Endothelial cell (in vitro differentiated cells): Measurements from ENCODE around the gene SMC6. TPM values are rescaled to one million over a fixed set of nuclear protein-coding genes. Genes with fewer than 3 reads are reported as not detected.

Source experiments
- DNase-seq: peaks from one replicate; pipeline ENCODE4 v3.0.0; 2021; ENCODE audit warnings: low spot score
- H3K27ac Mint-ChIP-seq: one replicate; pipeline ENCODE4 v1.8.0; 2021; ENCODE audit warnings: mixed read lengths, inconsistent platforms; ENCODE audit not compliant: unreplicated experiment
- H3K27me3 Mint-ChIP-seq: one replicate; pipeline ENCODE4 v1.8.0; 2021; ENCODE audit warnings: mild to moderate bottlenecking, moderate library complexity, mixed read lengths, inconsistent platforms; ENCODE audit not compliant: unreplicated experiment
- H3K36me3 Mint-ChIP-seq: one replicate; pipeline ENCODE4 v1.8.0; 2021; ENCODE audit warnings: mild to moderate bottlenecking, low read depth, mixed read lengths, inconsistent platforms; ENCODE audit not compliant: unreplicated experiment
- H3K4me1 Mint-ChIP-seq: one replicate; pipeline ENCODE4 v1.8.0; 2021; ENCODE audit warnings: mild to moderate bottlenecking, mixed read lengths, inconsistent platforms; ENCODE audit not compliant: unreplicated experiment
- H3K4me3 Mint-ChIP-seq: one replicate; pipeline ENCODE4 v1.8.0; 2021; ENCODE audit warnings: mild to moderate bottlenecking, mixed read lengths, inconsistent platforms; ENCODE audit not compliant: unreplicated experiment
- H3K9me3 Mint-ChIP-seq: one replicate; pipeline ENCODE4 v1.8.0; 2021; ENCODE audit warnings: mixed read lengths, inconsistent platforms; ENCODE audit not compliant: unreplicated experiment
- total RNA-seq: library from RNA; stranded (reverse); fragmentation: NEBNext Ultra II Directional; extraction: Animal tissue kit (Norgen Biotek cat#: 25700); gene quantifications from one replicate; pipeline ENCODE4 v1.2.1, GENCODE V29; 2021; ENCODE audit not compliant: unreplicated experiment
- TF ChIP-seq, protein P1 (sequence below): fragments of 200-600 bp; sonication (generic); IDR thresholded peaks from one replicate; pipeline ENCODE4 v1.5.0; 2021; ENCODE audit warnings: antibody characterized with exemption; ENCODE audit not compliant: unreplicated experiment

Gene SMC6
- total RNA-seq, 1 donor from 2014 or later, result 28.8 TPM

DNA sequence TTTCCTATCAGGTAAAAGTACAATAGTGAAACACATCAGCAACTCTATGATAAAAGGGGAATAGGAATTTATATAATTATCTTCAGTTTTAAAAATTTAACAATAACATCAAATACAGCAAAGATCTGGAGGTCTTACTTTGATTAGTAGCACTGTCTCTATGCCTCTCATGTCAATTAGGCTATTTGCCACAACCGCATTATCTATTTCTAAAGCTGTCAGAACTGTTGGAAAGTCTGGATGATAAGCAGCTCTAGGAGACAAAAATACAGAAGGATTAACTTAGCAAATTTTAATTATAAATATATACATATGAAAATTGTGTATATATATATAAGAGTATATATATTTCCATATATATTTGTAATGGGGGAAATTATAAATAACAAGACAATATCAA lies 45.1 kb downstream of the SMC6 start:
- no peak for DNase-seq
- no peak overlapping the region for H3K27ac Mint-ChIP-seq
- no peak overlapping the region for H3K4me3 Mint-ChIP-seq
- H3K27me3 Mint-ChIP-seq, result no peaks in the 10 kb centered on the region
- H3K4me1 Mint-ChIP-seq, result no peaks in the 10 kb centered on the region
- no peaks in the 10 kb centered on the region for H3K9me3 Mint-ChIP-seq
- TF ChIP-seq, protein P1, sequence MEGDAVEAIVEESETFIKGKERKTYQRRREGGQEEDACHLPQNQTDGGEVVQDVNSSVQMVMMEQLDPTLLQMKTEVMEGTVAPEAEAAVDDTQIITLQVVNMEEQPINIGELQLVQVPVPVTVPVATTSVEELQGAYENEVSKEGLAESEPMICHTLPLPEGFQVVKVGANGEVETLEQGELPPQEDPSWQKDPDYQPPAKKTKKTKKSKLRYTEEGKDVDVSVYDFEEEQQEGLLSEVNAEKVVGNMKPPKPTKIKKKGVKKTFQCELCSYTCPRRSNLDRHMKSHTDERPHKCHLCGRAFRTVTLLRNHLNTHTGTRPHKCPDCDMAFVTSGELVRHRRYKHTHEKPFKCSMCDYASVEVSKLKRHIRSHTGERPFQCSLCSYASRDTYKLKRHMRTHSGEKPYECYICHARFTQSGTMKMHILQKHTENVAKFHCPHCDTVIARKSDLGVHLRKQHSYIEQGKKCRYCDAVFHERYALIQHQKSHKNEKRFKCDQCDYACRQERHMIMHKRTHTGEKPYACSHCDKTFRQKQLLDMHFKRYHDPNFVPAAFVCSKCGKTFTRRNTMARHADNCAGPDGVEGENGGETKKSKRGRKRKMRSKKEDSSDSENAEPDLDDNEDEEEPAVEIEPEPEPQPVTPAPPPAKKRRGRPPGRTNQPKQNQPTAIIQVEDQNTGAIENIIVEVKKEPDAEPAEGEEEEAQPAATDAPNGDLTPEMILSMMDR, result no peak
- H3K36me3 Mint-ChIP-seq, result no peaks in the 10 kb centered on the region

GRCh38 chr2:17706845-17707244 lies 46.8 kb downstream of the SMC6 start:
- no peaks in the 10 kb centered on the region for H3K27me3 Mint-ChIP-seq
- H3K9me3 Mint-ChIP-seq, result no peaks in the 10 kb centered on the region
- no peak overlapping the region for H3K4me3 Mint-ChIP-seq
- H3K4me1 Mint-ChIP-seq, result no peaks in the 10 kb centered on the region
- no peak for DNase-seq
- H3K36me3 Mint-ChIP-seq, result peaks cover 4% of the 10 kb centered on the region
- H3K27ac Mint-ChIP-seq, result no peak overlapping the region
- TF ChIP-seq, protein P1, result no peak

DNA sequence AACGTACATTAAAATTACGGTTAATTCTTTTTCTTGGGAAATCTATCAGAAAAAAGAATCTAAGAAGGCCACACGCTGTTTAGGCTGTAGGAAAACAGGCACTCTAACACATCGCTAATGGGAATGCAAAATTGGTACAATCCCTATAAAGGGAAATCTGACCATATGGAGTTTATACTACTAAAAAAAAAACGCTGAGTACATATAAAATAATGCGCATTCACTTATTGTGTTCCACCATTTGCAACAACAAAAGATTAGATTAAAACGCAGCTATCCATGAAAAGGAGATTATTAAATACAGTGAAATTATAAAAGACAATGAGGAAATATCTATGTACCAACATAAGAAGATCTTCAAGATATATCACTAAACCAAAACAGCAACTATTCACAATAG lies 62.8 kb downstream of the SMC6 start:
- Mint-ChIP-seq H3K27me3 (no peaks in the 10 kb centered on the region), H3K36me3 (peaks cover 21% of the 10 kb centered on the region), H3K27ac (no peak overlapping the region), H3K4me1 (no peaks in the 10 kb centered on the region), H3K9me3 (no peaks in the 10 kb centered on the region), H3K4me3 (no peak overlapping the region)
- DNase-seq, result no peak
- TF ChIP-seq, protein P1, result no peak

DNA sequence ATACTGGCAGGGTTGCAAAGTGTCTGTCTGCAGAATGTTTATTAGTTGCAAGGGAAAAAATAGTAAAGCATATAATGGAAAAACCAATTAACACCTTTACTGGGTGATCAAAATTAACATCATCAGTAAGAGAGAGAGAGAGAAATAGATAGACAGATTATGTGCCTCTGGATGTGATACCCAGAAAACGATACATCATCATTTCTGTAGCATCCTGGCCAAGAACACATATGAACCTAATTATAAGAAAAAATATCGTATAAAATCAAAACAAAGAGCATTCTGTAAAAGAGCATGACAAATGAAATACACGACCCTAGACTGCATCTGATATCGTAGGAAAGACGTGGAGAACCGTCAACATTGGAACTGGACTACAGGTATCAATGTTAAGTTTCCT lies 64.6 kb downstream of the SMC6 start:
- no peaks in the 10 kb centered on the region for H3K4me1 Mint-ChIP-seq
- peaks cover 18% of the 10 kb centered on the region for H3K36me3 Mint-ChIP-seq
- TF ChIP-seq, protein P1, result no peak
- no peak for DNase-seq
- H3K9me3 Mint-ChIP-seq, result no peaks in the 10 kb centered on the region
- H3K27me3 Mint-ChIP-seq, result no peaks in the 10 kb centered on the region
- no peak overlapping the region for H3K4me3 Mint-ChIP-seq
- no peak overlapping the region for H3K27ac Mint-ChIP-seq

- Mint-ChIP-seq H3K4me3 (no peak overlapping the region), H3K4me1 (no peaks in the 10 kb centered on the region), H3K27ac (no peak overlapping the region), H3K27me3 (no peaks in the 10 kb centered on the region), H3K9me3 (no peaks in the 10 kb centered on the region), H3K36me3 (peaks cover 16% of the 10 kb centered on the region)
- TF ChIP-seq, protein P1, result no peak
- no peak for DNase-seq
Observed at GRCh38 chr2:17688600-17688999, 65.0 kb downstream of the SMC6 start.
